Effector CD8-positive, alpha-beta T cell (primary cell): Measurements from ENCODE around the gene OPN4.

Source experiments
- DNase-seq: peaks from one replicate; lab custom pipeline; 2025; lab: John Stamatoyannopoulos, UW

OPN4 gene

GRCh38 chr10:86699541-86699940 lies 45.2 kb downstream of the OPN4 start:
- DNase-seq, result no peak

- no peak for DNase-seq
These were observed 45.9 kb downstream of the OPN4 start for GRCh38 chr10:86699991-86700840.

GRCh38 chr10:86700851-86701617 lies 46.7 kb downstream of the OPN4 start:
- no peak for DNase-seq

- DNase-seq, result no peak
These were observed 48.8 kb downstream of the OPN4 start for GRCh38 chr10:86703176-86703575.

GRCh38 chr10:86705139-86705538 lies 50.8 kb downstream of the OPN4 start:
- no peak for DNase-seq

- DNase-seq, result no peak
These were observed 51.6 kb downstream of the OPN4 start for GRCh38 chr10:86705905-86706304.

- DNase-seq, result no peak
These were observed 52.1 kb downstream of the OPN4 start for GRCh38 chr10:86706401-86706841.

- DNase-seq, result no peak
These were observed 52.6 kb downstream of the OPN4 start for GRCh38 chr10:86706977-86707376.

- DNase-seq, result no peak
These were observed 53.2 kb downstream of the OPN4 start for GRCh38 chr10:86707505-86707904.

- no peak for DNase-seq
These were observed 53.9 kb downstream of the OPN4 start for GRCh38 chr10:86708068-86708782.

- DNase-seq, result no peak
These were observed 54.5 kb downstream of the OPN4 start for GRCh38 chr10:86708783-86709380.

GRCh38 chr10:86709396-86710185 lies 55.2 kb downstream of the OPN4 start:
- DNase-seq, result no peak

- DNase-seq, result peak; percentile 64
These were observed 56.7 kb downstream of the OPN4 start for GRCh38 chr10:86710987-86711512.

- peak; percentile 37 for DNase-seq
These were observed 57.4 kb downstream of the OPN4 start for GRCh38 chr10:86711513-86712316.

- no peak for DNase-seq
These were observed 58.0 kb downstream of the OPN4 start for GRCh38 chr10:86712317-86712707.

- DNase-seq, result no peak
These were observed 60.9 kb downstream of the OPN4 start for GRCh38 chr10:86715156-86715795.

GRCh38 chr10:86715836-86716235 lies 61.5 kb downstream of the OPN4 start:
- no peak for DNase-seq
